Cerebellar cortex (tissue), 1 donor: Measurements from ENCODE around the gene ZNF688.
"Not testable (repeated sequence)": the region's sequence is repeated elsewhere in the genome, so short reads cannot be mapped to it uniquely, and the experiment has no call there.

Experiments
- DNase-seq: peaks from one replicate; pipeline ENCODE4 v3.0.0-alpha.2; 2015; ENCODE audit warnings: low spot score

ZNF688 gene

GRCh38 chr16:30557707-30557956, 13.9 kb downstream of the ZNF688 start:
- DNase-seq = no peak

GRCh38 chr16:30556125-30556473, 15.4 kb downstream of the ZNF688 start:
- DNase-seq = no peak

GRCh38 chr16:30555315-30556124, 16.0 kb downstream of the ZNF688 start:
- no peak for DNase-seq

GRCh38 chr16:30554557-30555314, 16.8 kb downstream of the ZNF688 start:
- DNase-seq = no peak

GRCh38 chr16:30553393-30553899, 18.1 kb downstream of the ZNF688 start:
- no peak for DNase-seq

DNA sequence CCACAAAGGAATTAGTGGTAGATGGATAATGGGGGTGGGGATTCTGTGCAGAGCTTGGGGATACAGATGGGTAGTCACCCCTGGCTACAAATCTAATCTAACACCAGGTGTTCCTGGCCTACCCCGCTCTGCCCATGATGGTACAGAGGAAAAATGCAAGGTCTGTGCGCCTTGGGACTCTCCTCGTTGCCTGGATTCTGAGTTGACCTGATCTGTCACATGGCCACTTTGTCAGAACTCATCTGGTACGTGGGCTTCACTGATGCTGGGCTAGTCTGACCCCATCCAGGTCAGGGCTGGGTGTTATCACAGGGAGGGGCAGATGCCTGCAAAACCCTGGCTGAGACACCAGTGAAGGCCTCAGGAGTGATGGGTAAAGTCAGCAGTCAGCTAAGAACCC, 18.6 kb downstream of the ZNF688 start:
- DNase-seq = no peak

DNA sequence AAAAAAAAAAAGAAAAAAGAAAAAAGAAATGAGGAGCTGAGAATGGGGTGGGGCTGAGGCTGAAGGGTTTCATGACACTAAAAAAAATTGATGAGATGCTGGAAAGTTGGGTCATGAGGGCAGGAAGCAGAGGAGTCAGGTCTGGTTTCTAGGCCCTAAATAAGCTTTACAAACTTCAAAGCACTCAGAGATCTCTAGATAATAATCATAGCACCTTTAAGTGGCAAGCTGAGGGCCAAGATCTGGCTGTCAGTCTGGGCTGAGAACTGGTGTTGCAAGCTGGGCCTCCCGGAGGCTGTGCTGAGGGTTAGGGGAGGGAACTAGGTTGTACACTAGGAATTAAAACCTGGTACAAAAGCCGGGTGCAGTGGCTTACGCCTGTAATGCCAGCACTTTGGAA, 19.7 kb downstream of the ZNF688 start:
- no peak for DNase-seq

DNA sequence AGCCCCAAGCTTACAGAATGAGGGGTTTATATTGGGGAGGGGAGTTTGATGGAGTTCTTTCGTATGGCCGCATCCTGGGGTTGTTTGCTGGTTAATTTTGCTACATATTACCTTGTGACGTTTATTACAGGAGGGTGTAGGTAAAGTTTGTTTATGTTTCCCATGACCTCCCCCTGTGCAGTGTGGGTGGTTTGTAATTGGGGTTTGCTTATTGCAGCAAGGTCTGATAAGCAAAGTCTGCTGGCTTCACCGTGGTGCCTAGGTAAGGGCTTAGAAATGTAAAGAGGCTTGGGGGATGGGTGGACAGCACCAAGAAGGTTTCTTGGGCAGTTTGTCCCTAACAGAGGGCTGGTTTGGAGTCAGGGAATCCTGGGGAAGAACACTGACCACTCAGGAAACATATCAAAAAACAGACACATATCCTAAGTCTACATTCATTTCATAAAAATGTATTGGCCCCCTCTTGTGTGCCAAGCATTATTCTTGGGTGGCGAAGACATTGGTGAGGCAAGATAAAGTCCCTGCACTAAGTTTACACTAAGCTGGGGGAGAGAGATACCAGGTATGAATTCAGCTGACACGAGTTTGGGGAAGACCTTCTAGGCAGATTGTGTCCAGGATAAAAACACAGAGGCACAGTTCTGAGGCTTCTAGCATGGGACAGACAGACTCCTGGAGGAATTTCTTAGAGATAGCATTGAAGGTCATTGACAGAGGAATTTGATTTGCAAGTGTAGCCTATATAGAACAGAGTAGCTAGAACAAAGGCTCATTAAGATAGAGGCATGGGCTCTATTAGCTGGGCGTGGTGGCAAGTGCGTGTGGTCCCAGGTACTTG, 22.9 kb downstream of the ZNF688 start:
- DNase-seq = no peak

DNA sequence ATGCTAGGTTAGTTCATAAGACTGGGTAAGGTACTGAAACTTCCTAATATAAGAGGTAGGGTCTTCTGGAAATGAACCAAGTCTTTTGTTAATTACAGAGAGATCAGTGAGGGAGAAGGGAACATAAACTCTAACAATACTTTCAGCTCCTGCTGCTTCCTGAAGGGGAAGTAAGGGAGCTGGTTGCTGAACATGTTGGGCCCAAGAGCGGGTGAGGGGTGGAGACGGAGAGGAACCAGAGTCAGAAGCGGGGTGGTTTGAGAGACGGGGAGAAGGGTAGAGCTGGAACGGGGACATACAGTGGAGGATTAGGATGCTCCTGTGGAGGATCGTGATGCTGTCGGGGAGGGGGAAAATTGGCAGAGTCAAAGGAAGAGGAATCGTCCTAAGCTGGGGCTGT, 25.4 kb downstream of the ZNF688 start:
- no peak for DNase-seq

- DNase-seq = no peak
Observed at GRCh38 chr16:30543067-30543466, 28.4 kb downstream of the ZNF688 start.

- DNase-seq = no peak
Observed at GRCh38 chr16:30541502-30542329, 29.8 kb downstream of the ZNF688 start.

DNA sequence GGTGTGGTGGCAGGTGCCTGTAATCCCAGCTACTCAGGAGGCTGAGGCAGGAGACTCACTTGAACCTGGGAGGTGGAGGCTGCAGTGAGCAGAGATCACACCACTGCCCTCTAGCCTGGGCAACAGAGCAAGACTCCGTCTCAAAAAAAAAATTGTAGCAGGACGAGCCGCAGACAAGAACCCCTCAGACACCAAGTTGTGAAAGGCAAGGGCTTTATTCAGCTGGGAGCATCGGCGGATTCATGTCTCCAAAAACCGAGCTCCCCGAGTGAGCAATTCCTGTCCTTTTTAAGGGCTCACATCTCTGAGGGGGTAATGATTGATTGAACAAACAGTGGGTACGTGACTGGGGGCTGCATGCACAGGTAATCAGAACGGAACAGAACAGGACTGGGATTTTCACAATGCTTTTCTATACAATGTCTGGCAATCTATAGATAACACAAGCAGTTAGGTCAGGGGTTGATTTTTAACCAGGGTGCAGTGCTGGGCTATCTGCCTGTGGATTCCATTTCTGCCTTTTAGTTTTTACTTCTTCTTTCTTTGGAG, 30.5 kb downstream of the ZNF688 start:
- not testable (repeated sequence) for DNase-seq

DNA sequence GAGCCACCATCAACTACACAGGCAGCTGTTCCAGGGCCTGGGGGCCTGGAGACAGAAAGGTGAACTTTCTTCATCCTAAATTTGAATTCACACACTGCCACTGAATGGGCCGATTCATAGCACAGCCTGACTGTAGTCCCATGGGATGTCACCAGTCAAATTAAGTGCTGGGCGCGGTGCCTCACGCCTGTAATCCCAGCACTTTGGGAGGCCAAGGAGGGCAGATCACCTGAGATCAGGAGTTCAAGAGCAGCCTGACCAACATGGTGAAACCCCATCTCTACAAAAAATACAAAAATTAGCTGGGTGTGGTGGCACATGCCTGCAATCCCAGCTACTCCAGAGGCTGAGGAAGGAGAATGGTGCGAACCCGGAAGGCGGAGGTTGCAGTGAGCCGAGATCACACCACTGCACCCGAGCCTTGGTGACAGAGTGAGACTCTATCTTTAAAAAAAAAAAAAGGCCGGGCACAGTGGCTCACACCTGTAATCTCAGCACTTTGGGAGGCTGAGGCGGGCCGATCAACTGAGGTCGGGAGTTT, 31.5 kb downstream of the ZNF688 start:
- not testable (repeated sequence) for DNase-seq

- DNase-seq = no peak
Observed at GRCh38 chr16:30539000-30539964, 32.2 kb downstream of the ZNF688 start.

DNA sequence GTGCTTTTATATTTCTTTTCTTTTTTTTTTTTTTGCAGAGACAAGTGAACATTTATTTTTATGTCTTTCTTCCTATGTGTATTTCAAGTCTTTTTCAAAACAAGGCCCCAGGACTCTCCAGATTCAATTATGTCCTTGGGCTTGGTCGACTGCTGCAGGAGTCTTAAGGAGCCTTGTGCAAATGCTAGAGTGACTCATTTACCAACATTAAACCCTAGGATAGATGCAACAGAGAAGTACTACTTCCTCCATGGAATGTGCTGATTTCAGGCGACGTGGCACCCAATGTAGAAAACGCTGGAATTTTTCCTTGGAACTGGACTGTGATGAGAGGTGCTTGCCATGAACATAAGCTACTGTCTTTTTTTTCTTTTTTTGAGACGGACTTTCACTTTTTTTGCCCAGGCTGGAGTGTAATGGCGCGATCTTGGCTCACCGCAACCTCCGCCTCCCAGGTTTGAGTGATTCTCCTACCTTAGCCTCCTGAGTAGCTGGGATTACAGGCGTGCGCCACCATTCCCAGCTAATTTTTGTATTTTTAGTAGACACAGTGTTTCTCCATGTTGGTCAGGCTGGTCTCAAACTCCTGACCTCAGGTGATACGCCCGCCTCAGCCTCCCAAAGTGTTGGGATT, 35.0 kb downstream of the ZNF688 start:
- not testable (repeated sequence) for DNase-seq

- peak; percentile 56 for DNase-seq
Observed at GRCh38 chr16:30535777-30536190, 35.7 kb downstream of the ZNF688 start.

DNA sequence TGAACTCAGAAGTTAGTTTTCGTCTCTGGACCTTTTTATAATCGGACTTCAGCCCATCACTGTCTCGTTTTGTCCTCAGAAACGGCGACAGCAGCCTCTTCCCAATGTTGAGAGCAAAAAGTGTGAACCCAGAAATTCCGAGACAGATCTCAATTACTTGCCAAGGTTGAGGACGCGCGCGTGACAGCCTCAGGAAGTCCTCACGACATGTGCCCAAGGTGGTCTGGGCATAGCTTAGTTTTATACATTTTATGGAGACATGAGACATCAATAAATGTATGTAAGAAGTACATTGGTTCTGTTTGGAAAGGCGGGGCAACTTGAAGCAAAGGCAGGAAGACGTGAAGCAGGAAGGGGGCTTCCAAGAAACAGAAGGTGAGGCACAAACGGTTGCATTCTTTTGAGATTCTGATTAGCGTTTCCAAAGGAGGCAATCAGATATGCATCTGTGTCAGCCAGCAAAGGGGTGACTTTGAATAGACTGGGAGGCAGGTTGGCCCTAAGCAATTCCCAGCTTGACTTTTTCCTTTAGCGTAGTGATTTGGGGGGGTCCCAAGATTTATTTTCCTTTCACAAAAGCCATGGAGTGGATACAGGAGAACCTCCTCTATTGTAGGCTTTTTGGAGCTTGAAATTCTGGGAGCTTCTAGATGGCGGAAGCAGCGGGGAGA, 36.3 kb downstream of the ZNF688 start:
- DNase-seq = no peak

DNA sequence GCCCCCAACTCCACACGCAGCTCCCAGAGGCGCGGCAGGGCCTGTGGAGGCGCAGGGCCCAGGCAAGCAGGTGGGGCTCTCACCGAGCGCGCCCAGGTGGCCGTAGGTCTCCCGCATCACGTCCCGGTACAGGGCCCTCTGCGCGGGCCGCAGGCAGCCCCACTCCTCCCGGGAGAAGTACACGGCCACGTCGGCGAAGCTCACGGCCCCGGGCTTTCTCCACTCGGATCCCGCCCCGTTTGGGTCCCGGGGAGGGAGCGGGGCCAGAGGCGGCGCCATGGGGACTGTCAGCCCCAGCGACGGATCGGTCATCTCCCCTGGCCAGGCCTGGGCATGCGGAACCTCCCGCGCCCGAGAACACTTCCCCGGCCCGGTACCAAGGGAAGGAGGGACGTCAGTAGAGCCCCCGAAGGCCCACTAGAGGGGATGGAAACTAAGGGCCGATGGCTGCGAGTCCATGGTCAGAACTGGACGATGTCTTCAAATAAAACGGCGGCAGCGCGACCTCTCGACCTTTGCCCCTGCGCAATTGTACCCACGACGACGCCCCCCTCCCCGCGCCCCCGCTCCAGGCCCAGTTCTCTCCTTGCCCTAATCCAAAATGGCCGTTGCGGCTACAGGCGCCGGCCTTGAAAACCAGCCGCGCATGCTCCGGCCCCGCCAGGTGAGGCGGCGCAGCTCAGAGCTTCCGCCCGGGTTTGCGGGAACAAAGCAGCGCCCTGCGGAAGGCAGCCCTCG, 37.0 kb downstream of the ZNF688 start, which contains the start of gene ZNF747:
TSS of gene ZNF747 (minus strand) at position 491 of the 738 bp plus-strand sequence. CDS start at position 312, 179 bp downstream.
- DNase-seq = peak; percentile 85
